HG03159 (cell line): ENCODE measurements around the gene BCL7C.

Experiments
- ATAC-seq: cut with Tn5 transposase; IDR thresholded peaks from one replicate; pipeline ENCODE4 v1.9.1; 2021; ENCODE audit warnings: mild to moderate bottlenecking, moderate library complexity; ENCODE audit not compliant: unreplicated experiment

The BCL7C gene

DNA sequence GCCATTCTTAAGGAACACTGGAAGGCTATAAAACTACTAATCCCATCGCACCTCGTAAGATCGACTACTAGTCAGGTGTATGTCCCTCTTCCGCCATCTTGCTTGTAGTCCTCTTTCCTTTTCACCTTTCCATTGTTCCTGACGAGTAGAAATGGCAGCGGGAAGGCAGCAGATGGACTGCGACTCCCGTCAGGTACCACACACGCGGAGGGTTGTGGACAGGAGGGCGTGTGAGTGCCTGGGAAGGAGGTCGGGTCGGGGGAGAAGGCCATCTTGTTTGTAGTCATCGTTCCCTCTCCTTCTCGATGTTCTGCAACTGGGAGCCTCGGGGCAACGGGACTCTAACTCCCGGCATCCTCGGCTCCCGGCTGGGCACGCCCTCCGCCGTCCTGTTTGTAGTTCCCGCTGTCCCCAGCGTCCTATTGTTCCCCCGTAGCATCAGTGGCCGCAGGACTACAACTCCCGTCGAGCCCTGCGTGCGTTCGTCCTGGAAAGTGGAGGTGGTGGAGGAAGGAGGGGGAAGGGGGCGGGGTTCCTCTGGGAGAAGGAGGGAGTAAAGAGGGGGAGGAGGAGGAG is 29.2 kb upstream of the BCL7C start:
- peak; percentile 64 for ATAC-seq

DNA sequence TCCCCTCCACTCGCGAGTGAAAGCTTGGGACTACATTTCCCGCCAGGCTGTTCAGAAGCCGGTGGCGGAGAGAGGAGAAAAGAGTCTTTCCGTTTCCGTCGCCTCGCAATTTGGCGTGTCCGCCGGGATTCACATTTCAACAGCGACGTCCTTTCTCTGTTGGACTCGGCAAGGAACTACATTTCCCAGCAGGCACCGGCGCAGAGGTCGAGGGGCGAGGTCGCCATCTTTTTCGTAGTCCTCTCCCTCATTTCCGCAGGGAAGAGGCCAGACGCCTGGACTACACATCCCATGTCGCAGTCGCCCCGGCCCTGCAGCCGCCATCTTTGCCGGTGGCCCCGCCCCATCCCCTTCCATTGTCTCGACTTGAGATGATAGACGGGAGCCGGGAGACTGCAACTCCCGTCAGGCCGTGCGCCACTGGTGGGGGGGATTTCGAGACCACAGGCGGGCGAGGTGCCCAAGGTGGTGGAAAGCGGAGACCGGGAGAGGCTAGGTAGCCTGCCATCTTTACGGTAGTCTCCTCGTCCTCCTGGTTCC is 28.6 kb upstream of the BCL7C start:
- peak; percentile 63 for ATAC-seq

DNA sequence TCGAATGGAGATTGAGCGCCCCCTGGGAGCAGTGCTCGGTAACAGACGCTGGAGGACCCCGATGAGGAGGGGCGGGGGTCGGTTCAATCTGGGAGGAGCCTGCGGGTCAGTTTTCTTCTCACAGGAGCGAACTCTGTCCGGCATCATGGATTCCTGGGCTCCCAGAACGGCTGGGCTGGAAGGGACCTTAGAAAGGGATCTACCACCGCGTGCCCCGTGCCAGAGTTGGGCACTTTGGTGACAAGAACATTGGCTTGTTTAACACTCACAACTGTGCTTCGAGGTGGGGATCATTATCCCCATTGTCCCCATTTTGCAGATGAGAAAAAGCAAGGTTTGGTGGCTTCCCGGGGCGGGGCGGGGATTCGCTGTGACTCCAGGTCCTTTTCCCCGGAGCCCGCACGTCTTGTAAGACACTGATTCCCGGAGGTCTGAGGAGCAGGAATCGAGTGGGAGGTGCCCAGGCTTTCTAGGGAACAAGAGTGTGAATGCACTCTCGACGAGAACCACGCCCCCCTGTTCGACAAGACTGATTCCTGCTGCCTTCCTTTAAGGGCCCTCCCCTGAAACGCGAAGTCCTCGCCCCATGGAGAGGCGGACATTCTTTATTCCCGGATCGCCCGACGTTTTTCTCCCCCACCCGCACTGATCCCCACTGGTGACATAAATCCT is 28.0 kb upstream of the BCL7C start:
- ATAC-seq: peak; percentile 1

DNA sequence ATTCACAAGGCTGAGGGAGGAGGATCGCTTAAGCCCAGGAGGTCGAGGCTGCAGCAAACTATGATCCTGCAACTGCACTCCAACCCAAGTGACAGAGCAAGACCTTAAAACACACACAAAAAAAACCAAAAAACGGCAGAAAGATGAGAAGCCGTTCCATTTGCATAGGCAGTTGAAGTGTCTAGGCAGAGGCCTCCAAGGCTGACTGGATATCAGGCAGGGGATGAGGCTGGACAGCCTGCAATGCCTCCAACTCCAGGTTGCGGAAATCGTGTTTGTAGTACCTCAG is 27.5 kb upstream of the BCL7C start:
- no peak for ATAC-seq

DNA sequence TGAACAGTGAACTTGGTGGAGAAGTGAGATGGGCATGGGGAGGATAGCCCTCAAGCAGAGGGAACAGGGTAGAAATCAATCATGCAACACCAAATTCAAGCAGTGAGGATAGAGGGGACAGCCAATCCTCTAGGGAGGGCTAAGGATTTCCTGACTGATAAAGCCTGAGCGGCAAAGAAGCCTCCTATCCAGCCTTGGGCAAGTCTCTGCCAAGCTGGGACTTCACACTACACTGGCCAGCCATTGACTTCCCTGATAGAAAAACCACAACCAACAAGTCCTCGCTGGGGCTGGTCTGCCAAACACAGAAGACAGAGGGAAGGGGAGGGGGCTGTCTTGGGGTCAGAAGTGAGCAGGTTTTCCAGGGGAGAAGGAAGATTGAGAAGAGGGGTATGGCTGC is 27.0 kb upstream of the BCL7C start:
- ATAC-seq: no peak

DNA sequence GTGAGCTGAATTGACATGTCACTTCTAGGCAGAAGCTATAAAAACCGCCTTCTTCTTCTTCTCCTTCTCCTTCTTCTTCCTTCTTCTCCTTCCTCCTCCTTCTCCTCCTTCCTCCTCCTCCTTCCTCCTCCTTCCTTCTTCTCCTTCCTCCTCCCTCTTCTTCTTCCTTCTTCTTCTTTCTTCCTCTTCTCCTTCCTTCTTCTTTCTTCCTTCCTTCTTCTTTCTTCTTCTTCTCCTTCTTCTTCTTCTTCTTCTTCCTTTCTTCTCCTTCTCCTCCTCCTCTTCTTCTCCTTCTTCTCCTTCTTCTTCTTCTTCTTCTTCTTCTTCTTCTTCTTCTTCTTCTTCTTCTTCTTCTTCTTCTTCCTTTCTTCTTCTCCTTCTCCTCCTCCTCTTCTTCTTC is 24.7 kb upstream of the BCL7C start:
- no peak for ATAC-seq

DNA sequence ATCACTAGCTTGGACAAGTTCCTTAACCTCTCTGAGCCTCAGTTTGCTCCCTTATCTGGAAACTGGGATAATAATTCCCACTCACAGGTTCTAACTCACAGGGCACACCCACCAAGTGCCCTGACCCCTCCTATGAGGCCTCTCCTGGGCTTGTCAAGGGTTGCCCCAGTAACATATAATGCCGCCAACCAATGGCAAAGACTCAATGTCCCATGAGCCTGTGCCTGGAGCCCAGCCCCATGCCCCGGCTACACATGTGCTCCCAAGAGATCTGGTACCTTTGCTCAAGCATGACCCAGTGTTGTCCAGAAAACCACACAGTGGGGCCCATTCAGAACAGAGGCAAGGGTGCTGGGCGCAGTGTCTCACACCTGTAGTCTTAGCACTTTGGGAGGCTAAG is 21.0 kb upstream of the BCL7C start:
- ATAC-seq: no peak

DNA sequence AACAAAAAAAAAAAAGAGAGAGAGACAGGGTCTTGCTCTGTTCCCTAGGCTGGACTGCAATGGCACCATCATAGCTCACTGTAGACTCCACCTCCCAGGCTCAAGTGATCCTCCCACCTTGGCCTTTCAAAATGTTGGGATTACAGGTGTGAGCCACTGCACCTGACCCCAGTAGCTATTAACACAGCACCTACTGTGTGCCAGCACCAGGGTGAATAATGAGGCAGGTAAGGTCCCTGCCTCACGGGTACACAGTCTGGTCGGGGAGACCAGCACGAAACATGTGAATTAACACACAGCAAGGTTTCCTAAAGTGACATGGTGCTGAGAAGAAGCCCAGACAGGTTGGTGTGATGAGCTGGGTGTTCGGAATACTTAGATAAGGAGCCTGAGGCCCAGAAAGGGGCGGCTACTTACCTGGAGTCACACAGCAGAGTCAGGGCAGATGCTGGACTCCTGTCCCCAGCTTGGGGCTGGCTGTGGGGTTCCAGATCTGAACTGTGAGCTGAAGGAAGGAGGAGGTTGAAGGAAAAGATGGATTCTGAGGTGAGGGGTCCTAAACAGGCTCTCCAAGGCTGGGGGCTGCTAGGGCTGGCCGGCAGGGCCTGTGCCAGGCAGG is 19.0 kb upstream of the BCL7C start:
- ATAC-seq: no peak

DNA sequence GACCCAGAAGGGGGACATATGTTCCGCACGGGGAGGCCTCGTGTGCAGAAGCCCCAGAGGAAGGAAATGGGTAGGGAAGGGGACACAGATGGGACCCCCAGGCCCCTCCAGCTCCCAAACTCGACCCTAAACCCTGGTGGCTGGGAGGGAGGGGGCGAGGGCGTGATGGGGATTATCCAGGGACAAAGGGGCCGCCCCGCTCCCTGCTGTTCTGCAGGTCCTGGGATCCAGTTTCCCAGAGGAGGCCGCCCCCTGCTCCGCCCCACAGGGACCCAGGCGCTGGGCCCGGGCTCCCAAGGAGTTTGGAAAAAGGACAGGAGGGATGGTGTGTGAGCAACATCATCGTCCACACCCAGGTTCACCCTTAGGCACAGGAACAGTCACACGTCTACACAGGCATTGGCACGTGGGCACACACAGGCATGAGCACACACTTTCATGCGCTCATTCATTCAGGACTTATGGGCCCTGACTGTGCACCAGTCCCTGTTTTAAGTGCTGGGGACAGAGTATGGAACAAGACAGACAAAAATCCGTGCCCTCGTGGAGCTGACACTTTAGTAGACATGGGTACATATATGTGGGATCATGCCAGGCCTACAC is 16.7 kb upstream of the BCL7C start:
- no peak for ATAC-seq

DNA sequence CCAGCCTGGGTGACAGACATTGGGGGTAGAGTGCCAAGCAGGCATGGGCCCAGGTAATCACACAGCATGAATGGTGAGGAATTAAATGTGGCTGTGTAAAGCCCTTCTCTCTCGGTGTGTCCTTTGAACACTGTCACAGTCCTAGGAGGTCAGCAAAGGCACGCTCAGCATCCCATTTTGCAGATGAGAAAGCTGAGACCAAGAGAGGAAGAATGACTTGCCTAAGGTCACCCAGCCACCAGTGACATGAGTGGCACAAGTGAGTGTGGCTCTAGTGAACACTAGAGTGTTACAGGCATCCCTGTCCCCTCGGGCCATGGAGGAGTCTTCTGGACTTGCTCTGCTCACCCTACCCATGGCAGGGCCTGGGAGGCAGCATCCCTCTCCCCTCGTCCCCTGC is 13.2 kb upstream of the BCL7C start:
- no peak for ATAC-seq

DNA sequence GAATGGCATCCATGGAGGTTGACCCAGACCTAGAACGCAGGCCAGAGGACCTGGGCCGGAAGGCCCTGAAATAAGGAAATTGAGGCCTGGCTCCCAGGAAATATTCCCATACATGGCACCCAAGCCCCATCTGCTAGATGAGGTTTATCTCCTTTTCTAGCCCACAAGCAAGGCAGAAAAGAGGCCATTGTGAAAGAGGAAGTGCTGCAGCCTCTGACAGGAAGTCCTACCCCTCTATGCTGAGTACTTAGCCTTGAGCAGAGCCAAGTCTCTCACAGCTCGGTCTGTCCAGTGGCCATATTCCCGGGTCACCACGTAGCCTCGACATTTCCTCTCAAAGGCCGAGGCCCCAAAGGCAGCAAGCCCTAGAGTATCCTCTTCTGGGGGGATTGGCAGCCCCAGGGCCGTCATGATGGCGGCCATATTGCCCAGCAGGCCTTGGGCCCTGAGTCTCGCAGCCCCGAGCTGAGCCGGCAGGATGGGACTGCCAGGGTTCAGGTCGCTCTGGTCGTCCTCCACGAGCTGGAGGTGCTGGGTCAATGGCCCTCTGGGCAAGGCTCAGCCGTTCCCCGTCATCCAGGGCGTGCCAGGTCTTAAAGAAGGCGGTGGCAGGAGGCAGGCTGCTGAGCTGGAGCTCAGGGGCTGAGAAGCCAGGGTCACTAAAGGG is 10.4 kb upstream of the BCL7C start:
- ATAC-seq: no peak

DNA sequence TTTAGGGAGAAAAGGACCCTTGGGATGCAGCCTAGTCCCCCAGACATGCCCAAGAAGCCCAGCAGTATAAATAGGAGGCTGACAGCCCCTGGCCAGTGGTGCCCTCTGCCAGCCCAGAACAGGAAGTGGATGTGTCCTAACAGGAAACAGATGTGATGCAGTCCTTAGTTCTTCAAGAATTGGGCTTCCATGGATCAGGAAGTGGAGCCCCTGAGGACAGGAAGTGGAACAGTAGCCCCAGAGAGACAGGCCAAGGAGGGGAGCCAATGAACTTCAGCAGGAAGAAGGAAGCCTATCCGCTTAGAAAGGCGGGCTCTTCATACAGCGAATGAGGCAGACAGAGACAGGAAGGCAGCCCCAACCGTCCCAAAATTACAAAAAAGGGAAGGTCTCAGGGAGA is 9.7 kb upstream of the BCL7C start:
- no peak for ATAC-seq

DNA sequence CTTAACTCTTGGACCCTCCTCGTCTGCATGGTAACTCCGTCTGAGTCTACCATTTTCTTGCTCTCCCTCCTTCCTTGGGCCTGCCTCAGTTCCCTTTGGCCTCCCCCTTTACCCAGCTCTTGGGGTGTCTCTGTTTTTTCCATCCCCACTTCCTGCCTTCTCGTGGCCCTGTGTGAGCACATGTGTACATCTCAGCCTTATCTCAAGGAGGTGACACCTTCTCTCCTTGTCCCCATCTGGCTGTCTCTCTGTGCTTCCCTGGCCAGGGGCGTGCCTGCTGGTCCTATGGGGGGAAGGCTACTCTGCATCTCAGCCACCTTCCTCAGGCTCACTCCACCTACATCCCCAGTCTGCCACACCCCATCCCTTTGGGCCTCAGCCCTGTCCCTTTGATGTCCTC is 9.1 kb upstream of the BCL7C start:
- no peak for ATAC-seq

DNA sequence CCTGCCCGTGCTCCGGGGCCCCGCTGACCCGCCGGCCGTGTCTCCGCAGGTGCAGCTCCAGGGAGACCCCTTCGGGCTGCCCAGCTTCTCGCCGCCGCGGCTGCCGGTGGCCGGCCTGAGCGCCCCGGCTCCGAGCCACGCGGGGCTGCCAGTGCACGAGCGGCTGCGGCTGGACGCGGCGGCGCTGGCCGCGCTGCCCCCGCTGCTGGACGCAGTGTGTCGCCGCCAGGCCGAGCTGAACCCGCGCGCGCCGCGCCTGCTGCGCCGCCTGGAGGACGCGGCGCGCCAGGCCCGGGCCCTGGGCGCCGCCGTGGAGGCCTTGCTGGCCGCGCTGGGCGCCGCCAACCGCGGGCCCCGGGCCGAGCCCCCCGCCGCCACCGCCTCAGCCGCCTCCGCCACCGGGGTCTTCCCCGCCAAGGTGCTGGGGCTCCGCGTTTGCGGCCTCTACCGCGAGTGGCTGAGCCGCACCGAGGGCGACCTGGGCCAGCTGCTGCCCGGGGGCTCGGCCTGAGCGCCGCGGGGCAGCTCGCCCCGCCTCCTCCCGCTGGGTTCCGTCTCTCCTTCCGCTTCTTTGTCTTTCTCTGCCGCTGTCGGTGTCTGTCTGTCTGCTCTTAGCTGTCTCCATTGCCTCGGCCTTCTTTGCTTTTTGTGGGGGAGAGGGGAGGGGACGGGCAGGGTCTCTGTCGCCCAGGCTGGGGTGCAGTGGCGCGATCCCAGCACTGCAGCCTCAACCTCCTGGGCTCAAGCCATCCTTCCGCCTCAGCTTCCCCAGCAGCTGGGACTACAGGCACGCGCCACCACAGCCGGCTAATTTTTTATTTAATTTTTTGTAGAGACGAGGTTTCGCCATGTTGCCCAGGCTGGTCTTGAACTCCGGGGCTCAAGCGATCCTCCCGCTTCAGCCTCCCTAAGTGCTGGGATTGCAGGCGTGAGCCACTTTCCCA is 8.4 kb upstream of the BCL7C start:
- ATAC-seq: no peak

DNA sequence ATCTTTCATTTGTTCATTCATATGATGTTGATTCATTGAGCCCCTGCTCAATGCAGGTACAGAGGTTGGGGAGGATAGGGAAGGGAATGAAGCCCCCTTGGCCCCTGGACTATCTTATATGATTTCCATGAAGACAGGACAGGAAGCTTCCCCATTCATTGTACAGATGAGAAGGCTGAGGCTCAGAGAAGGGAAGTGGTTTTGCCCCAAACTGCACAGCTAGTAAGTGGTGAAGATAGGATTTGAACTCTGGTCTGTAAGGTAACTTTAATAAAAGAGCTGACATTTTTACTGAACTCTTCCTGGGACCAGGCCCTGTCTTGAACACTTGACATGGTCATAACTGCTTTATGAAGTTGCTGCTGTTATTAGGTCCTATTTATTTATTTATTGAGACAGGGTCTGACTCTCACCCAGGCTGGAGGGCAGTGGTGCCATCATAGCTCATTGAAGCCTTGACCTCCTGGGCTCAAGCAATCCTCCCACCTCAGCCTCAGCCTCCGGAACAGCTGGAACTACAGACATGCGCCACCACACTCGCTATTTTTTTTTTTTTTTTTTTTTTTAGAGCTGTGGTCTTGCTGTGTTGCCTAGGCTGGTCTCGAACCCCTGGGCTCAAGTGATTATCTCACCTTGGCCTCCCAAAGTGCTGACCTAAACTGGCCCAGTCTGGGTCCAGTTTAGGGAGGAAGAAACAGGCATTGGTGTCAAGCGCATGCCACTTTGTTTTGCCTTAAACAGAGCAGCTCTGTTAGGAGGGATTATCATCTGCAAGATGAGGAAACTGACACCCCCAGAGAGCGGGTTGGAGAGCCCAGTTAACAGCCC is 7.5 kb upstream of the BCL7C start:
- ATAC-seq: no peak

DNA sequence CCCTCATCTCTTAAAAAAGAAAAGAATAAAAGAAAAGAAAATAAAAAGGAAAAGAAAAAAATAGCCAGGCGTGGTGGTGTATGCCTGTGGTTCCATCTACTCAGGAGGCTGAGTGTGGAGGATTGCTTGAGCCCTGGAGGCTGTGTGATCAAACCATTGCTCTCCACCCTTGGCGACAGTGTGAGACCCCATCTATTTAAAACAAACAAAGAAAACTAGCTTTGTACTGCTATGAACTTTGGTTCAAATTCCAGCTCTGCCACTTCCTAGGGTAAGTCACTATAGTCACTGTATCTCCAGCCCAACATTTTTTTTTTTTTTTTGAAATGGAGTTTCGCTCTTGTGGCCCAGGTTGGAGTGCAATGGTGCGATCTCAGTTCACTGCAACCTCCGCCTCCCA is 6.7 kb upstream of the BCL7C start:
- no peak for ATAC-seq

DNA sequence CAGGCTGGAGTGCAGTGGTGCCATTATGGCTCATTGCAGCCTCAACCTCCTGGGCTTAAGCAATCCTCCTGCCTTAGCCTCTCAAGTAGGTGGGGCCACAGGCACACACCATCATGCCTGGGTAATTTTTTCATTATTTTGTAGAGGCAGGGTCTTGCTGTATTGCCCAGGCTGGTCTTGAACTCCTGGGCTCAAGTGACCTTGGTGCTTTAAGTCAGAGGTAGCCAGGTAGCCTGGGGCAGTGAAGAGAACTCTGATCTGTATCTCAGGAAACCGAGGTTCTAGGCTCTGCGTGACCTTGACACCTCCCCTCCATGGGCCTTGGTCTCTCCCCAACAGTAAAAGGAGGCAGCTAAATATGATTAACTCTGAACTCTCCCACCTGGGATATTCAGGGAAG is 5.9 kb upstream of the BCL7C start:
- no peak for ATAC-seq

DNA sequence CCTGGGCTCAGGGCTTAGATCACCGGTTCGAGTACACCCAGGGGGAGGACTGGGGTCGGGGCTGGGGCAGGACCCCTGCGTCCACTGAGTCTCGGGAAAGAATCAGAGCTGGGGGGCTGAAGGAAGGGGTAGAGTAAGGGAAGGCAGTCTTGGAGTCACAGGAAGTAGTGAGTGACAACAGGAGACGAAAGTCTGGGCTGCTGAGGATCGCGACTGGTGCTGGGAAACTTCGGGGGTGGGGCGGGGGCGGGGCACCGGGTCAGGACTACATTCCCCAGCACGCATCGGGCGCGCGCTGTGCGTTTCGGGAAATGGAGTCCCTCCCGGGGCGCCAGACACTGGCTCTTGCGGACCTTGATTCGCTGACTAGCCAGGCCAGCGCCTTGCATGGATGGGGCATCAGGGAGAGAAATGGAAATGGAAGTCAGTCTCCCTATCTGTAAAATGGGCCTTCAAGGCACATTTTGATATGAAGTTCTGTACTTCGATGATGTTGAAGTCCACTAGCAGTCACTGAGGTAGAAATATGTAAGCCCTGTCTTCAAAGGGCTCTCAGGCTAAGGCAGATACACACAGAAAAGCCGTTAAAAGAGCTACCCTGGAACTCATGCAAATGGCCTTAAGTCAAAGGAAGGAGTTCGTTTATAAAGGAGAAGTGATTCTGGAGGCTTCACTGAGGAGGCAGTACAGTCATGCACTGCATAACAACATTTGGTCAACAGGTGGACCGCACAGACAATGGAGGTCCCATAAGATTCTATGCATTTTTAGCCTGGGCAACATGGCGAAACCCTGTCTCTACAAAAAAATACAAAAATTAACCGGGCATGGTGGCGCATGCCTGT is 3.2 kb upstream of the BCL7C start:
- peak; percentile 33 for ATAC-seq
